ENCODE results near the gene FBXW9. TPM values are rescaled to one million over a fixed set of nuclear protein-coding genes. Genes with fewer than 3 reads are reported as not detected.
A peak's percentile ranks its signal among the peaks of the same experiment; 100 is the strongest.
"Not testable (repeated sequence)": the region's sequence is repeated elsewhere in the genome, so short reads cannot be mapped to it uniquely, and the experiment has no call there.

The FBXW9 gene
- total RNA-seq, 1 experiment from 2014 or later: 6.7 TPM

DNA sequence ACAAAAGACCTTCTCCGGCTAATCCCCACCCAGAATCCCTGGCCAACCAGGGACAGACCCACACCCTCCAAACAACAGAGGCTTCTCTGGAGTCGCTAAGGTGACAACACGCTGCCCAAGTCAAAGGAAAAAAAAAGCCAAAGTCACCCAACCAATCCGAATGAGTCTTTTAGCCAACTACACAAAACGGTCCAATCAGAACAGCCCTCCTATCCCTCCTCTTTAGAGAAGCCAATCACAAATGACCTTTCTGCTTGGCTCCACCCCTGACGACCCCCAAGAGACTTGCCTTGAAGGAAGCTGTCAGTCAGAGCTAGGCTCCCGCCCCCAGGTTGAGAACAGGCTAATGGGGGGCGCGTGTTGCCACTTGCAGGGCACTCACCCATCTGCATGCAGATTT is 6.6 kb upstream of the FBXW9 start:
- intact Hi-C loops (cut with micrococcal nuclease; ENCODE audit: unreplicated experiment): no loop called here
- Mint-ChIP-seq H3K27me3 (ENCODE audit: unreplicated experiment) (no peaks in the 10 kb centered on the region), H3K4me1 (ENCODE audit: low read depth, unreplicated experiment) (no peaks in the 10 kb centered on the region), H3K36me3 (ENCODE audit: insufficient read depth, unreplicated experiment) (peaks cover 34% of the 10 kb centered on the region), H3K4me3 (ENCODE audit: low read depth, unreplicated experiment) (no peak overlapping the region), H3K9me3 (ENCODE audit: low read depth, unreplicated experiment) (no peaks in the 10 kb centered on the region), H3K27ac (ENCODE audit: unreplicated experiment) (no peak overlapping the region)
- BruUV-seq (replicated peaks): no TSS peak
- TF ChIP-seq, protein P1, sequence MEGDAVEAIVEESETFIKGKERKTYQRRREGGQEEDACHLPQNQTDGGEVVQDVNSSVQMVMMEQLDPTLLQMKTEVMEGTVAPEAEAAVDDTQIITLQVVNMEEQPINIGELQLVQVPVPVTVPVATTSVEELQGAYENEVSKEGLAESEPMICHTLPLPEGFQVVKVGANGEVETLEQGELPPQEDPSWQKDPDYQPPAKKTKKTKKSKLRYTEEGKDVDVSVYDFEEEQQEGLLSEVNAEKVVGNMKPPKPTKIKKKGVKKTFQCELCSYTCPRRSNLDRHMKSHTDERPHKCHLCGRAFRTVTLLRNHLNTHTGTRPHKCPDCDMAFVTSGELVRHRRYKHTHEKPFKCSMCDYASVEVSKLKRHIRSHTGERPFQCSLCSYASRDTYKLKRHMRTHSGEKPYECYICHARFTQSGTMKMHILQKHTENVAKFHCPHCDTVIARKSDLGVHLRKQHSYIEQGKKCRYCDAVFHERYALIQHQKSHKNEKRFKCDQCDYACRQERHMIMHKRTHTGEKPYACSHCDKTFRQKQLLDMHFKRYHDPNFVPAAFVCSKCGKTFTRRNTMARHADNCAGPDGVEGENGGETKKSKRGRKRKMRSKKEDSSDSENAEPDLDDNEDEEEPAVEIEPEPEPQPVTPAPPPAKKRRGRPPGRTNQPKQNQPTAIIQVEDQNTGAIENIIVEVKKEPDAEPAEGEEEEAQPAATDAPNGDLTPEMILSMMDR (IDR thresholded peaks at IDR 0.05; ENCODE audit: unreplicated experiment): no peak
- CTCF ChIA-PET: no interaction called here
- DNase-seq: no peak

DNA sequence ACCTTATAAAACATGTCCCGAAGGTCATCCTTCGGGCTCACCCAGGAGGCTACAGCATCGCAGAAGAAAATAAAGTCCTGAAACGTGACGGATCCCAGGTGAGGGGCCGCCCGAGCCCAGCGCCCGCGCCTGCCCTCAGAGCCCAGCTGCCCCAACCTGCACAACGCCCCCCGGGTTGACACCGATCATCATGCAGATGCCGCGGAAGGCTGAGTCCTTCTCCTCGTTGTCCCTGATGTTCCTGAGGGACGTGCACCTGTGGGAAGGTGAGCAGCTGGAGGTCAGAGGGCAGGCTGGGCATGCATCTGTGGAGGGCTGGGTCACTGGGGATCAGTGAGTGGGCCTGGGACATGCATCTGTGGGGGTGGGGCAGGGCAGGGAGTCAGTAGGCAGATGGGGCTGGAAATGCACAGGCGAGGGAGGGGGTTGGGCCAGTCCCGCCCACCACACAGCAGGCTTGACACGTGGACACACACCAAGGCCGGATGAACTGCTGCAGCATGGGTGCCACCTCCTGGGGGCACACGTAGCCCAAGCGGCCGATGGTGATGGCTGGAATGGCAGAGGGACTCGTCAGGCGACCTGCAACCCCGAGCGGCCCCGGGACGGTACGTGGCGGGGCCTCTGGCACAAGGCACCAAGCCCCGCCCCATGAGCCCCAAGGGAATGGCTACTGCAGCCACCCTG is 5.3 kb upstream of the FBXW9 start:
- BruUV-seq (replicated peaks): no TSS peak
- H3K36me3 Mint-ChIP-seq (ENCODE audit: insufficient read depth, unreplicated experiment): peaks cover 26% of the 10 kb centered on the region
- no peaks in the 10 kb centered on the region for H3K27me3 Mint-ChIP-seq (ENCODE audit: unreplicated experiment)
- no peak overlapping the region for H3K4me3 Mint-ChIP-seq (ENCODE audit: low read depth, unreplicated experiment)
- DNase-seq: no peak
- CTCF ChIA-PET: no interaction called here
- H3K27ac Mint-ChIP-seq (ENCODE audit: unreplicated experiment): no peak overlapping the region
- no peaks in the 10 kb centered on the region for H3K4me1 Mint-ChIP-seq (ENCODE audit: low read depth, unreplicated experiment)
- intact Hi-C loops (cut with micrococcal nuclease; ENCODE audit: unreplicated experiment): no loop called here
- no peaks in the 10 kb centered on the region for H3K9me3 Mint-ChIP-seq (ENCODE audit: low read depth, unreplicated experiment)
- TF ChIP-seq, protein P1 (IDR thresholded peaks at IDR 0.05; ENCODE audit: unreplicated experiment): no peak

- no peak overlapping the region for H3K4me3 Mint-ChIP-seq (ENCODE audit: low read depth, unreplicated experiment)
- CTCF ChIA-PET: no interaction called here
- TF ChIP-seq, protein P1 (IDR thresholded peaks at IDR 0.05; ENCODE audit: unreplicated experiment): no peak
- H3K9me3 Mint-ChIP-seq (ENCODE audit: low read depth, unreplicated experiment): no peaks in the 10 kb centered on the region
- no peaks in the 10 kb centered on the region for H3K27me3 Mint-ChIP-seq (ENCODE audit: unreplicated experiment)
- DNase-seq: no peak
- H3K4me1 Mint-ChIP-seq (ENCODE audit: low read depth, unreplicated experiment): no peaks in the 10 kb centered on the region
- BruUV-seq (replicated peaks): no TSS peak
- peaks cover 29% of the 10 kb centered on the region for H3K36me3 Mint-ChIP-seq (ENCODE audit: insufficient read depth, unreplicated experiment)
- H3K27ac Mint-ChIP-seq (ENCODE audit: unreplicated experiment): no peak overlapping the region
- intact Hi-C loops (cut with micrococcal nuclease; ENCODE audit: unreplicated experiment): no loop called here
Observed at GRCh38 chr19:12698138-12698537, 1.7 kb upstream of the FBXW9 start.

GRCh38 chr19:12697425-12697824 is 994 bp upstream of the FBXW9 start:
- not testable (repeated sequence) for H3K27me3 Mint-ChIP-seq (ENCODE audit: unreplicated experiment); BruUV-seq (replicated peaks); H3K27ac Mint-ChIP-seq (ENCODE audit: unreplicated experiment)

GRCh38 chr19:12695997-12696365 is 450 bp downstream of the FBXW9 start:
- intact Hi-C loops (cut with micrococcal nuclease; ENCODE audit: unreplicated experiment): no loop called here
- no peaks in the 10 kb centered on the region for H3K27me3 Mint-ChIP-seq (ENCODE audit: unreplicated experiment)
- CTCF ChIA-PET: no interaction called here

More at GRCh38 chr19:12697425-12697824, 994 bp upstream of the FBXW9 start:
- Mint-ChIP-seq H3K4me3 (ENCODE audit: low read depth, unreplicated experiment) (peak overlapping the region; percentile 70), H3K36me3 (ENCODE audit: insufficient read depth, unreplicated experiment) (peaks cover 28% of the 10 kb centered on the region)
- intact Hi-C loops (cut with micrococcal nuclease; ENCODE audit: unreplicated experiment); CTCF ChIA-PET; DNase-seq; H3K4me1 Mint-ChIP-seq (ENCODE audit: low read depth, unreplicated experiment); H3K9me3 Mint-ChIP-seq (ENCODE audit: low read depth, unreplicated experiment): not testable (repeated sequence)

More at GRCh38 chr19:12695997-12696365, 450 bp downstream of the FBXW9 start:
- Mint-ChIP-seq H3K9me3 (ENCODE audit: low read depth, unreplicated experiment) (no peaks in the 10 kb centered on the region), H3K4me3 (ENCODE audit: low read depth, unreplicated experiment) (peak overlapping the region; percentile 70), H3K4me1 (ENCODE audit: low read depth, unreplicated experiment) (no peaks in the 10 kb centered on the region), H3K36me3 (ENCODE audit: insufficient read depth, unreplicated experiment) (peaks cover 32% of the 10 kb centered on the region), H3K27ac (ENCODE audit: unreplicated experiment) (peak overlapping the region; percentile 68)
- BruUV-seq (replicated peaks): no TSS peak
- DNase-seq: no peak
- TF ChIP-seq, protein P1 (IDR thresholded peaks at IDR 0.05; ENCODE audit: unreplicated experiment): no peak

All from Calu3 (cell line).